Mammary epithelial cell (primary cell): ENCODE data around the gene MSRB1.

Source experiments
- EZH2 ChIP-seq: IDR thresholded peaks from 2 replicates; pipeline ENCODE4 v1.6.1; 2012; ENCODE audit warnings: low read length, inconsistent platforms, borderline replicate concordance
- TF ChIP-seq, protein P1 (sequence below), 2 donors: IDR thresholded peaks in 1 of 2; conservative IDR thresholded peaks in 1 of 2; 2 replicates each; pipeline ENCODE4 v1.5.1; 2011 to 2012; ENCODE audit warnings: inconsistent platforms in 2 of 2, low read length in 2 of 2, mild to moderate bottlenecking in 2 of 2, control low read depth in 1 of 2, low read depth in 1 of 2; ENCODE audit not compliant: insufficient read depth in 1 of 2; ENCODE audit errors: extremely low read depth in 1 of 2

DNA sequence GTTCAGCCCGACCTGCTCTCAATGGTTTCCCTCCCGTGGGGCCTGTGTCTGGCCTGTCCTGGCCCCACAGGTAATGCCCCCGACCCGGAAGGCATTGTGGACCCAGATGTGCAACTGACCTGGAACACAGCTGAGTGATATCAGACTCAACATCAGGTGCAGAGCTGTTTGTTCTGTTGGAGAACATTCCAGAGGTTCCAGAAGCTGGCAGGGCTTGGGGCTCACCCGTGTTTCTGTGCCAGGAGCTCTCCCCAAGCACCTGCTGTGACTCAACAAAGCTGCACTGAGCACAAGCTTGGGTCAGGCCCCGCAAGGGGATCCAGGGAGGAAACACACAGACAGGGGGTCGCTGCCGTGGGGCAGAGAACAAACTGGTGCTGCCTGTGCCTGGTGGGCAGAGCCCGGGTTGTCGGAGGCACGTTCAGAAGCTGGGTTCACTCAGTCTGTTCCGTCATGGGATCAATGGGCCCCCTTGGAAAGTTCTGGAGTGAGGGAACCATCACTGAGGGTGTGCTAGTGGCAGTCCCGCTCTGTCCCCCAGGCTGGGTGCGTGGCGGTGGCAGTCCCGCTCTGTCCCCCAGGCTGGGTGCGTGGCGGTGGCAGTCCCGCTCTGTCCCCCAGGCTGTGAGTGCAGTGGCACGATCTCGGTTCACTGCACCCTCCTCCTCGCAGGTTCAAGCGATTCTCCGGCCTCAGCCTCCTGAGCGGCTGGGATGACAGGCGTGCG lies 46.9 kb downstream of the MSRB1 start:
- TF ChIP-seq, protein P1, sequence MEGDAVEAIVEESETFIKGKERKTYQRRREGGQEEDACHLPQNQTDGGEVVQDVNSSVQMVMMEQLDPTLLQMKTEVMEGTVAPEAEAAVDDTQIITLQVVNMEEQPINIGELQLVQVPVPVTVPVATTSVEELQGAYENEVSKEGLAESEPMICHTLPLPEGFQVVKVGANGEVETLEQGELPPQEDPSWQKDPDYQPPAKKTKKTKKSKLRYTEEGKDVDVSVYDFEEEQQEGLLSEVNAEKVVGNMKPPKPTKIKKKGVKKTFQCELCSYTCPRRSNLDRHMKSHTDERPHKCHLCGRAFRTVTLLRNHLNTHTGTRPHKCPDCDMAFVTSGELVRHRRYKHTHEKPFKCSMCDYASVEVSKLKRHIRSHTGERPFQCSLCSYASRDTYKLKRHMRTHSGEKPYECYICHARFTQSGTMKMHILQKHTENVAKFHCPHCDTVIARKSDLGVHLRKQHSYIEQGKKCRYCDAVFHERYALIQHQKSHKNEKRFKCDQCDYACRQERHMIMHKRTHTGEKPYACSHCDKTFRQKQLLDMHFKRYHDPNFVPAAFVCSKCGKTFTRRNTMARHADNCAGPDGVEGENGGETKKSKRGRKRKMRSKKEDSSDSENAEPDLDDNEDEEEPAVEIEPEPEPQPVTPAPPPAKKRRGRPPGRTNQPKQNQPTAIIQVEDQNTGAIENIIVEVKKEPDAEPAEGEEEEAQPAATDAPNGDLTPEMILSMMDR (conservative IDR thresholded peaks at IDR 0.05 in 1 of 2, IDR thresholded peaks at IDR 0.05 in 1 of 2; ENCODE audit: extremely low read depth in 1 of 2, insufficient read depth in 1 of 2, low read depth in 1 of 2, low read length in 2 of 2): no peak
- TF ChIP-seq EZH2: no peak
